ENCODE data around the gene CALR.

DNA sequence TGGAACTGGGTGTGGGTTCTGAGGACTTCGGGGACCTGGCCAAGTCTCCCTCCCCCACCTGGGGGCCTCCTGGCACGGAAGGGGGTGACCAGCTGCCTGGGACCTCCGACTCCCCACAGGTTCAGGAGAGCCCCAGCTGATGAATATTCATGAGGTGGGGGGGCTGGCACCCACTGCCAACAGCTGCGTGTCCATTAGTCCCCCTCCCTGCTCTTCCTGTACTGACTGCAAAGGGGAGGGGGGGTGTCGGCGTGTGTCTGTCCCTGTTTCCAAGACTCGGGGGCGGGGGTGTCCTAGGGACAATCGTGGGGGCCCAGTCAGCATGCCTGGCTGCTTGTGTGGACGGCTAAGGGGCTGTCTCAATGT is 46.3 kb downstream of the CALR start:
- TF ChIP-seq POLR2A (IDR thresholded peaks at IDR 0.05) = no peak
- TF ChIP-seq, protein P1, sequence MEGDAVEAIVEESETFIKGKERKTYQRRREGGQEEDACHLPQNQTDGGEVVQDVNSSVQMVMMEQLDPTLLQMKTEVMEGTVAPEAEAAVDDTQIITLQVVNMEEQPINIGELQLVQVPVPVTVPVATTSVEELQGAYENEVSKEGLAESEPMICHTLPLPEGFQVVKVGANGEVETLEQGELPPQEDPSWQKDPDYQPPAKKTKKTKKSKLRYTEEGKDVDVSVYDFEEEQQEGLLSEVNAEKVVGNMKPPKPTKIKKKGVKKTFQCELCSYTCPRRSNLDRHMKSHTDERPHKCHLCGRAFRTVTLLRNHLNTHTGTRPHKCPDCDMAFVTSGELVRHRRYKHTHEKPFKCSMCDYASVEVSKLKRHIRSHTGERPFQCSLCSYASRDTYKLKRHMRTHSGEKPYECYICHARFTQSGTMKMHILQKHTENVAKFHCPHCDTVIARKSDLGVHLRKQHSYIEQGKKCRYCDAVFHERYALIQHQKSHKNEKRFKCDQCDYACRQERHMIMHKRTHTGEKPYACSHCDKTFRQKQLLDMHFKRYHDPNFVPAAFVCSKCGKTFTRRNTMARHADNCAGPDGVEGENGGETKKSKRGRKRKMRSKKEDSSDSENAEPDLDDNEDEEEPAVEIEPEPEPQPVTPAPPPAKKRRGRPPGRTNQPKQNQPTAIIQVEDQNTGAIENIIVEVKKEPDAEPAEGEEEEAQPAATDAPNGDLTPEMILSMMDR (IDR thresholded peaks at IDR 0.05) = no peak
